ENCODE results near the gene HIVEP3. TPM values are rescaled to one million over a fixed set of nuclear protein-coding genes. Genes with fewer than 3 reads are reported as not detected.

Gene HIVEP3
- total RNA-seq, 1 experiment from 2014 or later = 1.4 TPM

GRCh38 chr1:41718497-41718896 is 200.2 kb downstream of the HIVEP3 start:
- H4K91ac ChIP-seq (ENCODE audit: insufficient read length, low read depth, low read length) = no peak overlapping the region
- H3K27ac ChIP-seq (ENCODE audit: insufficient read length, low read depth, low read length) = no peak overlapping the region
- Mint-ChIP-seq H3K27ac (no peak overlapping the region), H3K4me1 (peaks cover 11% of the 10 kb centered on the region in 2 experiments), H3K9me3 (no peaks in the 10 kb centered on the region), H3K36me3 (ENCODE audit: insufficient read depth in 1 of 3, low read depth in 3 of 3) (no peaks in the 10 kb centered on the region), H3K27me3 (ENCODE audit: low read depth) (peaks cover 2% of the 10 kb centered on the region; the same call in 1 of the 2 replicates), H3K4me3 (no peak overlapping the region)
- no peak overlapping the region for H2BK20ac ChIP-seq (ENCODE audit: low read depth, low read length, poor library complexity, severe bottlenecking)
- no peak overlapping the region for H2BK12ac ChIP-seq (ENCODE audit: insufficient read length, low read depth, low read length)
- no peak overlapping the region for H3K4me2 ChIP-seq (ENCODE audit: insufficient read depth, insufficient read length, low read length)
- no peaks in the 10 kb centered on the region for H3K27me3 ChIP-seq (ENCODE audit: insufficient read depth, low read length)
- H2BK120ac ChIP-seq (ENCODE audit: low read depth, low read length, poor library complexity, severe bottlenecking) = no peak overlapping the region
- no peaks in the 10 kb centered on the region for H3K4me1 ChIP-seq (ENCODE audit: insufficient read depth, low read length)
- TF ChIP-seq, protein P1, sequence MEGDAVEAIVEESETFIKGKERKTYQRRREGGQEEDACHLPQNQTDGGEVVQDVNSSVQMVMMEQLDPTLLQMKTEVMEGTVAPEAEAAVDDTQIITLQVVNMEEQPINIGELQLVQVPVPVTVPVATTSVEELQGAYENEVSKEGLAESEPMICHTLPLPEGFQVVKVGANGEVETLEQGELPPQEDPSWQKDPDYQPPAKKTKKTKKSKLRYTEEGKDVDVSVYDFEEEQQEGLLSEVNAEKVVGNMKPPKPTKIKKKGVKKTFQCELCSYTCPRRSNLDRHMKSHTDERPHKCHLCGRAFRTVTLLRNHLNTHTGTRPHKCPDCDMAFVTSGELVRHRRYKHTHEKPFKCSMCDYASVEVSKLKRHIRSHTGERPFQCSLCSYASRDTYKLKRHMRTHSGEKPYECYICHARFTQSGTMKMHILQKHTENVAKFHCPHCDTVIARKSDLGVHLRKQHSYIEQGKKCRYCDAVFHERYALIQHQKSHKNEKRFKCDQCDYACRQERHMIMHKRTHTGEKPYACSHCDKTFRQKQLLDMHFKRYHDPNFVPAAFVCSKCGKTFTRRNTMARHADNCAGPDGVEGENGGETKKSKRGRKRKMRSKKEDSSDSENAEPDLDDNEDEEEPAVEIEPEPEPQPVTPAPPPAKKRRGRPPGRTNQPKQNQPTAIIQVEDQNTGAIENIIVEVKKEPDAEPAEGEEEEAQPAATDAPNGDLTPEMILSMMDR (conservative IDR thresholded peaks at IDR 0.05) = no peak
- no peak for DNase-seq
- no peak overlapping the region for H2BK5ac ChIP-seq (ENCODE audit: insufficient read length, low read length)
- no peaks in the 10 kb centered on the region for H3K23me2 ChIP-seq (ENCODE audit: insufficient read length, low read depth, low read length, poor library complexity, severe bottlenecking)
- no peaks in the 10 kb centered on the region for H3K79me1 ChIP-seq (ENCODE audit: insufficient read depth, low read depth, low read length, poor library complexity, severe bottlenecking)
- H4K20me1 ChIP-seq (ENCODE audit: control insufficient read depth, insufficient read depth, insufficient read length) = no peaks in the 10 kb centered on the region
- no peaks in the 10 kb centered on the region for H3K9me3 ChIP-seq (ENCODE audit: control insufficient read depth, low read depth, low read length)
- H3K23ac ChIP-seq (ENCODE audit: insufficient read length, low read depth, low read length) = no peak overlapping the region
- no peak overlapping the region for H3K18ac ChIP-seq (ENCODE audit: insufficient read length, low read depth, low read length)
- H3K4ac ChIP-seq (ENCODE audit: low read depth, low read length) = no peak overlapping the region
- H2AK5ac ChIP-seq (ENCODE audit: insufficient read length, low read length) = no peak overlapping the region
- no peak overlapping the region for H2AFZ ChIP-seq (ENCODE audit: low read length)
- H3K79me2 ChIP-seq (ENCODE audit: insufficient read depth, low read length) = no peaks in the 10 kb centered on the region
- H2BK15ac ChIP-seq (ENCODE audit: low read depth, low read length) = no peak overlapping the region
- H3K56ac ChIP-seq (ENCODE audit: insufficient read length, low read depth, low read length) = no peak overlapping the region
- no peak overlapping the region for H4K5ac ChIP-seq (ENCODE audit: insufficient read length, low read depth, low read length)
- no peak overlapping the region for H3T11ph ChIP-seq (ENCODE audit: low read length)
- no peak overlapping the region for H3K14ac ChIP-seq (ENCODE audit: insufficient read depth, low read length)
- no peak overlapping the region for H3K9ac ChIP-seq (ENCODE audit: extremely low read depth, insufficient read length, low read length)
- WGBS (ENCODE audit: extremely low coverage, insufficient read length, low lambda C conversion rate) = no CpG with 5 or more reads among the region's 7 CpGs
- no peak overlapping the region for H4K8ac ChIP-seq (replicated peaks; ENCODE audit: insufficient read length, low read depth, low read length)

Data from H9 (cell line).